GM12878 (cell line): ENCODE measurements around the gene IRAG1. TPM values are rescaled to one million over a fixed set of nuclear protein-coding genes. Genes with fewer than 3 reads are reported as not detected.
A peak's percentile ranks its signal among the peaks of the same experiment; 100 is the strongest.

Experiments used
- ATAC-seq: fragments of 200-7000 bp; cut with Tn5 transposase; 3 replicates; pipeline ENCODE4 v1.9.1; 2020; ENCODE audit warnings: mild to moderate bottlenecking, moderate library complexity
- BruUV-seq: library from RNA; stranded (reverse); fragments of 400-500 nt; replicated peaks from 2 replicates; lab custom pipeline; 2021; lab: Mats Ljungman, UMichigan
- CTCF ChIA-PET: fragments of 300-600 bp; sonication (Branson Sonifier 250); formaldehyde crosslinking; extraction: SDS; loops from one replicate; lab custom pipeline; 2021; ENCODE audit warnings: inconsistent platforms; lab: Yijun Ruan, JAX
- POLR2A ChIA-PET: fragments of 350-600 bp; formaldehyde crosslinking; extraction: SDS; loops from one replicate; lab custom pipeline; 2021; ENCODE audit warnings: inconsistent platforms; lab: Charles Lee
- RAD21 ChIA-PET: fragments of 300-600 bp; sonication (Branson Sonifier 250); formaldehyde crosslinking; loops from one replicate; lab custom pipeline; 2023; ENCODE audit warnings: antibody characterized with exemption; ENCODE audit not compliant: unreplicated experiment; lab: Charles Lee
- SMC1A ChIA-PET: fragments of 300-600 bp; sonication (Branson Sonifier 250); formaldehyde crosslinking; loops from one replicate; lab custom pipeline; 2023; ENCODE audit not compliant: unreplicated experiment, uncharacterized antibody; lab: Charles Lee
- DNase-seq: peaks from one replicate; pipeline ENCODE4 v3.0.0-alpha.2; 2011; ENCODE audit warnings: low read depth, low spot score
- FAIRE-seq: peaks from 3 replicates; lab custom pipeline; 2011; peaks lifted over from hg19 to GRCh38; lab: Jason Lieb, UNC
- H2AFZ ChIP-seq: 2 replicates; pipeline ENCODE4 v1.6.0; 2011; ENCODE audit warnings: low read depth, low read length, control low read depth; ENCODE audit not compliant: control insufficient read depth
- H3K27ac ChIP-seq: 2 replicates; pipeline ENCODE4 v1.5.1; 2011; ENCODE audit warnings: control low read depth; ENCODE audit not compliant: control insufficient read depth, insufficient read depth
- H3K27me3 ChIP-seq, 2 experiments: replicated peaks in 1 of 2; 2 replicates each; pipeline versions ENCODE4 v1.6.0 to v1.6.1; 2011; ENCODE audit warnings: low read length in 1 of 2; ENCODE audit not compliant: control insufficient read depth in 2 of 2, insufficient read depth in 2 of 2
- H3K36me3 ChIP-seq, 2 experiments: 2 replicates each; pipeline ENCODE4 v1.5.1; 2011; ENCODE audit warnings: low read length in 1 of 2; ENCODE audit not compliant: control insufficient read depth in 2 of 2, insufficient read depth in 2 of 2
- H3K4me1 ChIP-seq: 2 replicates; pipeline ENCODE4 v1.6.1; 2011; ENCODE audit warnings: mild to moderate bottlenecking, low read length, moderate library complexity, mixed read lengths; ENCODE audit not compliant: control insufficient read depth, insufficient read depth
- H3K4me2 ChIP-seq: 2 replicates; pipeline ENCODE4 v1.6.0; 2011; ENCODE audit warnings: control low read depth; ENCODE audit not compliant: control insufficient read depth, insufficient read depth
- H3K4me3 ChIP-seq: fragments of 200-600 bp; sonication (generic); 2 replicates; pipeline ENCODE4 v1.5.1; 2016
- H3K79me2 ChIP-seq: 2 replicates; pipeline ENCODE4 v1.6.0; 2011; ENCODE audit warnings: low read length; ENCODE audit not compliant: control insufficient read depth, insufficient read depth
- H3K9ac ChIP-seq: 2 replicates; pipeline ENCODE4 v1.8.0; 2011; ENCODE audit warnings: low read length, control low read depth, mixed read lengths; ENCODE audit not compliant: control insufficient read depth, insufficient read depth
- H3K9me3 ChIP-seq: replicated peaks from 3 replicates; pipeline ENCODE4 v1.5.1; 2011; ENCODE audit warnings: mild to moderate bottlenecking, low read length; ENCODE audit not compliant: control insufficient read depth, insufficient read depth
- H4K20me1 ChIP-seq: 2 replicates; pipeline ENCODE4 v1.6.0; 2011; ENCODE audit not compliant: control insufficient read depth, insufficient read depth
- ASH2L ChIP-seq: fragments of 300-600, 200-600 bp; sonication (generic); IDR thresholded peaks from 2 replicates; pipeline ENCODE4 v1.6.1; 2017; ENCODE audit warnings: low read depth, mild to moderate bottlenecking, borderline replicate concordance
- BCL11A ChIP-seq: IDR thresholded peaks from 2 replicates; pipeline ENCODE4 v1.6.1; 2011; ENCODE audit warnings: low read depth, low read length
- BCL3 ChIP-seq: IDR thresholded peaks from 2 replicates; pipeline ENCODE4 v1.6.1; 2011; ENCODE audit warnings: borderline replicate concordance, low read depth, mild to moderate bottlenecking, moderate library complexity, low read length; ENCODE audit not compliant: insufficient read depth, poor library complexity, severe bottlenecking
- CREB1 ChIP-seq: IDR thresholded peaks from 2 replicates; pipeline ENCODE4 v1.6.1; 2012; ENCODE audit warnings: low read depth, mild to moderate bottlenecking, inconsistent platforms
- GABPA ChIP-seq: IDR thresholded peaks from 2 replicates; pipeline ENCODE4 v1.6.1; 2014; ENCODE audit warnings: antibody characterized with exemption, low read depth, mild to moderate bottlenecking, inconsistent platforms
- HSF1 ChIP-seq: fragments of 150-350 bp; IDR thresholded peaks from 2 replicates; pipeline ENCODE4 v1.6.1; 2014; ENCODE audit warnings: mild to moderate bottlenecking, low read depth, low read length
- NFIC ChIP-seq: IDR thresholded peaks from 2 replicates; pipeline ENCODE4 v1.6.1; 2012; ENCODE audit warnings: low read depth, mild to moderate bottlenecking, inconsistent platforms, low read length, moderate library complexity
- NFYB ChIP-seq: IDR thresholded peaks from 2 replicates; pipeline ENCODE4 v1.6.1; 2011; ENCODE audit warnings: low read depth, mild to moderate bottlenecking, low read length, improper control_type of control experiment, moderate library complexity; ENCODE audit not compliant: insufficient read depth
- POLR2A ChIP-seq: IDR thresholded peaks from 2 replicates; pipeline ENCODE4 v1.6.1; 2011; ENCODE audit warnings: low read depth, mild to moderate bottlenecking, low read length
- TBL1XR1 ChIP-seq: IDR thresholded peaks from 2 replicates; pipeline ENCODE4 v1.6.1; 2012; ENCODE audit warnings: low read depth, low read length, improper control_type of control experiment
- USF2 ChIP-seq: IDR thresholded peaks from 2 replicates; pipeline ENCODE4 v1.6.1; 2011; ENCODE audit warnings: low read depth, low read length, improper control_type of control experiment, borderline replicate concordance
- WGBS: methylation state at CpG from one replicate; pipeline ENCODE4 v1.1.6; 2016; ENCODE audit warnings: low lambda C conversion rate; ENCODE audit not compliant: insufficient replicate concordance, insufficient coverage; ENCODE audit errors: missing lambda C conversion rate; 5-methylcytosine and 5-hydroxymethylcytosine counted together
- in situ Hi-C: fragments of 300-500 bp; cut with MboI; formaldehyde crosslinking; loops from 9 replicates; pipeline ENCODE4 v1.14.3; 2018; ENCODE audit warnings: mixed read lengths
- intact Hi-C: fragments of 100-400 bp; cut with micrococcal nuclease; formaldehyde crosslinking; loops from one replicate; pipeline ENCODE4 v1.14.2; 2022; ENCODE audit not compliant: unreplicated experiment
- polyA plus RNA-seq, 11 experiments: library from polyadenylated mRNA; depleted of rRNA in 4 of 11; unstranded in 6 of 11; stranded (reverse) in 5 of 11; fragments of >200 nt; fragmentation: Nextera tagmentation in 4 of 11; fragmentation: Illumina TruSeq in 1 of 11; extraction: Ambion mirVana in 4 of 11; extraction: Trizol in 1 of 11; gene quantifications; 1 replicate in 1 of 11; 2 replicates in 10 of 11; pipeline versions ENCODE4 v1.2.1 to v1.2.3, GENCODE V29; 2011 to 2016; ENCODE audit warnings: inconsistent platforms in 2 of 11, missing spikeins in 2 of 11, low read depth in 1 of 11
- total RNA-seq, 4 experiments: library from RNA; depleted of rRNA in 3 of 4; stranded (reverse); fragments of >200 nt in 3 of 4; fragmentation: Illumina TruSeq in 1 of 4; extraction: Trizol in 1 of 4; gene quantifications; 2 replicates each; pipeline versions ENCODE4 v1.2.1 to v1.2.3, GENCODE V29; 2013 to 2021

IRAG1 gene
- total and polyA plus RNA-seq, 10 of the 15 experiments (the other 5 are each of a cell fraction or from before 2014, with no cell fraction given), result 0.02 to 0.18 (median 0.06) TPM; not detected in 4

GRCh38 chr11:10742460-10743208 is 49.1 kb upstream of the IRAG1 start:
- DNase-seq, result no peak
- Histone ChIP-seq H3K9me3 (no peaks in the 10 kb centered on the region), H3K79me2 (no peaks in the 10 kb centered on the region), H3K4me1 (peaks cover 7% of the 10 kb centered on the region), H3K4me3 (no peak overlapping the region), H3K9ac (no peak overlapping the region), H3K4me2 (no peak overlapping the region), H2AFZ (no peak overlapping the region), H3K27ac (no peak overlapping the region), H3K36me3 (no peaks in the 10 kb centered on the region), H4K20me1 (no peaks in the 10 kb centered on the region), H3K27me3 (no peaks in the 10 kb centered on the region)
- in situ Hi-C loops (no loop called here), intact Hi-C loops (no loop called here)
- RAD21 ChIA-PET, result interaction anchor here (1.3 kb wide), 1 partner anchor 8 kb away, joined by 3 read pairs; no protein-coding TSS in a partner anchor
- no peak for FAIRE-seq
- SMC1A ChIA-PET, result interaction anchor here (1.0 to 1.6 kb wide), 3 partner anchors 67 to 300 kb away, joined by 3 to 4 read pairs (median 3); partner anchors contain the start of gene EIF4G2
- CTCF ChIA-PET, result interaction anchor here (0.6 to 1.6 kb wide), 5 partner anchors 21 to 336 kb away, joined by 3 to 5 read pairs (median 3); partner anchors contain the start of gene RNF141
- ATAC-seq, result peak; percentile 67
- 74% methylated on average over 9 of the region's 9 CpGs for WGBS
- TF ChIP-seq NFIC, result no peak
- no peak for TF ChIP-seq BCL3
- no peak for TF ChIP-seq BCL11A
- TF ChIP-seq ASH2L, result no peak
- TF ChIP-seq HSF1, result no peak
- no peak for TF ChIP-seq GABPA
- no peak for TF ChIP-seq TBL1XR1
- no peak for TF ChIP-seq POLR2A
- TF ChIP-seq CREB1, result no peak
- no peak for TF ChIP-seq NFYB
- no peak for TF ChIP-seq USF2
- no TSS peak for BruUV-seq
- POLR2A ChIA-PET, result interaction anchor here (0.9 to 2.0 kb wide), 2 partner anchors 9 to 336 kb away, joined by 3 to 5 read pairs; partner anchors contain the start of gene CTR9
